Retinal pigment epithelial cell (primary cell): ENCODE results near the gene CYBRD1.

Experiments used
- DNase-seq: peaks from one replicate; pipeline ENCODE4 v3.0.0-alpha.2; 2010; ENCODE audit warnings: low read depth
- H3K4me3 ChIP-seq: 2 replicates; pipeline ENCODE4 v1.5.1; 2011; ENCODE audit warnings: mild to moderate bottlenecking, low read length, control low read depth, moderate library complexity
- CTCF ChIP-seq: conservative IDR thresholded peaks from 2 replicates; pipeline ENCODE4 v1.5.1; 2011; ENCODE audit warnings: low read depth, low read length, control low read depth, inconsistent platforms

Gene CYBRD1

DNA sequence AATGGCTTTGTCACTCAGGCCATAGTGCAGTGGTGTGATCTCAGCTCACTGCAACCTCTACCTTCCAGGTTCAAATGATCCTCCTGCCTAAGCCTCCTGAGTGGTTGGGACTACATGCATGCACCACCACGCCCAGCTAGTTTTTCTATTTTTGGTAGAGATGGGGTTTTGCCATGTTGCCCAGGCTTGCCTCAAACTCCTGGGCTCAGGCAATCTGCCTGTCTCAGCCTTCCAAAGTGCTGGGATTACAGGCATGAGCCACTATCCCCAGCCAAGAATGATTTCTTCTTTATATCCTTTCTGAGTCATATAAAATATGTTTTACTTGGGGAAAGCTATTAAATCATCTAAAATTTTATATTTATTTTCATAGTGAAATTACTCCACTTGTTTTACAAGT, 61.3 kb downstream of the CYBRD1 start:
- DNase-seq = no peak

DNA sequence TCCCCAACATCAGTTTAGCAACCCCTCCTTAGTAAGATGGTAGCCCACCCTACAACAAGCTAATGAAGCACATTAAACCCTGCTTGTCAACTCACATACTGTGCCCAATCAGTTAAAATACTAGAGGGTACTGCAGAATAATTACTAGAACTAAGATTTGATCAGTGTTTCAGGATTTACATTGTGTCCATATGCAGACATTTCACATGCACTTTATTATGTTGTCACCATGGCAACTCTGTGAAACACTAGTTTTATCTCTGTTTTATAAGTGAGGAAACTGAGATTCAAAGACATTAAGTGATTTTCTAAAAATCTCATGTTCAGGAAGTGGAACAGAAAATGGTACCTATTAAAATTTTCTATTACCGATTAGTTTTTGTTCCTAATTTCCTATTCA, 61.7 kb downstream of the CYBRD1 start:
- no peak for TF ChIP-seq CTCF
- H3K4me3 ChIP-seq = no peak overlapping the region
- no peak for DNase-seq

More for the DNA sequence above, 61.3 kb downstream of the CYBRD1 start:
- H3K4me3 ChIP-seq = no peak overlapping the region
- TF ChIP-seq CTCF = no peak

GRCh38 chr2:171587132-171587531, 64.9 kb downstream of the CYBRD1 start:
- TF ChIP-seq CTCF = no peak
- no peak overlapping the region for H3K4me3 ChIP-seq
- DNase-seq = no peak

DNA sequence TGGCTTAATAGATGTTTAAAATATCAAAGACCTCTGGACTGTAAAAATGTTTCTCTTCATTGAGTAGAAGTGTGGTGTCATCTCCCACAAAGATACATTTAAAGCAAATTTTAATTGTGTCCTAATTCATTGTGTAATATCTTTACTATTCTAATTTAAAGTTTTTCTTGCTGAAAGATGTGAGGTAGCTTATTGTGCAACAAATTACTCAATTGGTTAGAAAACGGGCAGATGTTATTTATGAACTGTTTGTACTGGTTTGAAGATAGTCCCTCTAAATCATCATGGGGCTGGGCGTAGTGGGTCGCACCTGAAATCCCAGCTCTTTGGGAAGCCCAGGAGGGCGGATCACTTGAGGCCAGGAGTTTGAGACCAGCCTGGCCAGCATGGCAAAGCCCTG, 65.3 kb downstream of the CYBRD1 start:
- no peak for TF ChIP-seq CTCF
- no peak overlapping the region for H3K4me3 ChIP-seq
- DNase-seq = no peak

GRCh38 chr2:171590116-171590515, 67.8 kb downstream of the CYBRD1 start:
- no peak overlapping the region for H3K4me3 ChIP-seq
- no peak for TF ChIP-seq CTCF
- DNase-seq = no peak

DNA sequence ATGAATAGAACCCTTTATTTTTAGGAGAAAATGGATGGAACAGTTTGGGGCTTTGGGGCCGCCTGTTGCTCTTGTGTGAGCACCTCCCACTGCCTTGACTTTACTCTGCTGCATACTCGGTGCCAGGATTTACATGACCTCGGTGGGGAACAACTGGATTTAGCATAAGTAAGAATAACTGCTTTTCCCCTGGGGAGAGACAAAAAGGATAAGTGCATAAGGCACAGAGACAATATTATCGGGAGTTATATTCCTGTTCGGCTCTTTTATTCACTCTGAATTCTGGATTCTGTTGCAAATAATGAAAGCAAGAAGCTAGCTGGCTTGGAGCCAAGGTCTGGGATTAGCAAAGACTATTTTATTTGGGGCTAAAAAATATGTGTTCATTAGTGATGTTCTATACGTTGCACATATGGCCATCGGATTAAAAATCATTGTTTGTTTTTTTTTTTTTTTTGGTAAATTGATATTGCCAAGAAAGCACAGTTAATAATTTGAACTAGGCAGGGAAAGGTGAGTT, 69.8 kb downstream of the CYBRD1 start:
- no peak for DNase-seq
- H3K4me3 ChIP-seq = peak overlapping the region; percentile 19
- TF ChIP-seq CTCF = no peak

DNA sequence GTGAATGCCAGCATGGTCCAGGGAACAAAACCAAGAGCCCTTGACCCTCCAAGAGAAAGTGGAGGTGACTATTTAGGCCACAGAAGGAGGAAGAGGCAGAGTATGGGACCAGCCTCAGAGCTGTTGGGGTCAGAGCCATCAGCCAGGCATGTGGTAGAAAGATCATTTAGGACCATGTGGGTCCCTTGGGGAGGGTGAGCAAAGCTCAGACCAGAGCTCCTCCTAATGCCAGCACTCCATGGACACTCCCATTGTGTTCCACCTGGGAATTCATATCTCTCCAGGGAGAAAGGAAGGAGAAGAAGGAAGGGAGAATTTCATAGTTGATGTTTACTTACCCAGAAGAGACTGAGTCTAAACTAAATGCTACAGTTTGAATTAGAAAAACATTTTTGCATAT, 73.2 kb downstream of the CYBRD1 start:
- no peak overlapping the region for H3K4me3 ChIP-seq
- DNase-seq = no peak
- no peak for TF ChIP-seq CTCF
